Parathyroid adenoma (tissue), 2 donors: ENCODE results near the gene SFXN5.

Experiments used
- H2AFZ ChIP-seq: fragments of 300-600 bp; sonication (generic); one replicate; pipeline ENCODE4 v1.7.0; 2017; ENCODE audit warnings: antibody characterized with exemption, mild to moderate bottlenecking
- H3K27ac ChIP-seq: fragments of 300-600 bp; sonication (generic); one replicate; pipeline ENCODE4 v1.7.0; 2017
- H3K27me3 ChIP-seq: fragments of 300-600 bp; sonication (generic); one replicate; pipeline ENCODE4 v1.7.0; 2017; ENCODE audit warnings: low read length; ENCODE audit not compliant: control insufficient read depth, insufficient read depth
- H3K36me3 ChIP-seq: fragments of 300-600 bp; sonication (generic); one replicate; pipeline ENCODE4 v1.7.0; 2017; ENCODE audit warnings: low read length; ENCODE audit not compliant: control insufficient read depth, insufficient read depth
- H3K4me1 ChIP-seq: fragments of 300-600 bp; sonication (generic); one replicate; pipeline ENCODE4 v1.7.0; 2017; ENCODE audit warnings: control low read depth
- H3K4me2 ChIP-seq: fragments of 300-600 bp; sonication (generic); one replicate; pipeline ENCODE4 v1.7.0; 2017; ENCODE audit warnings: low read length
- H3K4me3 ChIP-seq: fragments of 300-600 bp; sonication (generic); one replicate; pipeline ENCODE4 v1.7.0; 2017; ENCODE audit warnings: low read depth, low read length
- H3K79me2 ChIP-seq: fragments of 300-600 bp; sonication (generic); one replicate; pipeline ENCODE4 v1.7.0; 2017; ENCODE audit warnings: control low read depth
- H3K9ac ChIP-seq: fragments of 300-600 bp; sonication (generic); one replicate; pipeline ENCODE4 v1.7.0; 2017; ENCODE audit warnings: mild to moderate bottlenecking
- H3K9me3 ChIP-seq: fragments of 300-600 bp; sonication (generic); one replicate; pipeline ENCODE4 v1.7.0; 2017; ENCODE audit warnings: low read length; ENCODE audit not compliant: control insufficient read depth
- CTCF ChIP-seq: fragments of 300-600 bp; sonication (generic); IDR thresholded peaks from one replicate; pipeline ENCODE4 v1.7.0; 2017; ENCODE audit warnings: antibody characterized with exemption, mild to moderate bottlenecking
- donor health status: primary hyperparathyroidism.

SFXN5 gene

DNA sequence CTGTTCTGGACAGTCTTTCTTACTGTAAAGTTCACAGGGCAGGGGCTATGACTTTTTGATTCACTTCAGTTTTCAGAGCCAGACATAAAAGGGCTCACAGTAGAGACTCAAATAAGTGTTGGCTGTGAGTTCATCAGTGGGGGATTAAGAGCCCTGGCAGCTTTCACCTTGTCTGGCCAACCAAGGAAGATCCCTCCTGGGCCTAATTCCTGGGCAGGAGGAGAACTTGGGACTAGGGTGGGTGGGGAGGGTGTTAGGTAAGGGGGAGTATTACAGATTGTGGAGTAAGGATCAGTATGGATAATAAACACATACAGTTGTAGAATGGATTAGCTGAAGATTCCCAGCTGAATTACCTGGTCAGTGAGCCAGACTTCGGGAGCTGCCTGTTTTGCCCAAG lies 904 bp upstream of the SFXN5 start:
- no peaks in the 10 kb centered on the region for H3K9me3 ChIP-seq

DNA sequence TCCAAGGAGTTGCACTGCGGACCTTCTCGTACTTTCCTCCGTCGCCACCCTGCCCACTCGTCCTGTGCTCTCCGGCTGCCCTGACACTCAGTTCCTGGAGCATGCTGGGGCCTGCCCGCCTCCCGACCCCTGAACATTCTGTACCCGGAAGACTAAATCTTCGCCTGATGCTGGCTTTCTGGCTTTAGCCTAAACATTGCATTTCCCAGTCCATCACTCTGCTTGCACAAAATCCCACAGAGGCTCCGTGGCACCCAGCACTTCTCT lies 550 bp upstream of the SFXN5 start:
- H3K36me3 ChIP-seq, result no peaks in the 10 kb centered on the region
- peaks cover 34% of the 10 kb centered on the region for H3K4me1 ChIP-seq
- H3K79me2 ChIP-seq, result peaks cover 2% of the 10 kb centered on the region
- no peak overlapping the region for H3K9ac ChIP-seq
- H3K9me3 ChIP-seq, result no peaks in the 10 kb centered on the region
- no peak for TF ChIP-seq CTCF
- peak overlapping the region; percentile 72 for H3K27ac ChIP-seq
- H3K27me3 ChIP-seq, result no peaks in the 10 kb centered on the region
- peak overlapping the region; percentile 93 for H2AFZ ChIP-seq
- peak overlapping the region; percentile 96 for H3K4me3 ChIP-seq
- peak overlapping the region; percentile 99 for H3K4me2 ChIP-seq

More for the DNA sequence above, 904 bp upstream of the SFXN5 start:
- no peak for TF ChIP-seq CTCF
- no peak overlapping the region for H3K4me3 ChIP-seq
- H3K79me2 ChIP-seq, result peaks cover 2% of the 10 kb centered on the region
- peaks cover 38% of the 10 kb centered on the region for H3K4me1 ChIP-seq
- H3K9ac ChIP-seq, result no peak overlapping the region
- no peak overlapping the region for H3K4me2 ChIP-seq
- H2AFZ ChIP-seq, result no peak overlapping the region
- H3K27me3 ChIP-seq, result no peaks in the 10 kb centered on the region
- H3K27ac ChIP-seq, result no peak overlapping the region
- no peaks in the 10 kb centered on the region for H3K36me3 ChIP-seq

DNA sequence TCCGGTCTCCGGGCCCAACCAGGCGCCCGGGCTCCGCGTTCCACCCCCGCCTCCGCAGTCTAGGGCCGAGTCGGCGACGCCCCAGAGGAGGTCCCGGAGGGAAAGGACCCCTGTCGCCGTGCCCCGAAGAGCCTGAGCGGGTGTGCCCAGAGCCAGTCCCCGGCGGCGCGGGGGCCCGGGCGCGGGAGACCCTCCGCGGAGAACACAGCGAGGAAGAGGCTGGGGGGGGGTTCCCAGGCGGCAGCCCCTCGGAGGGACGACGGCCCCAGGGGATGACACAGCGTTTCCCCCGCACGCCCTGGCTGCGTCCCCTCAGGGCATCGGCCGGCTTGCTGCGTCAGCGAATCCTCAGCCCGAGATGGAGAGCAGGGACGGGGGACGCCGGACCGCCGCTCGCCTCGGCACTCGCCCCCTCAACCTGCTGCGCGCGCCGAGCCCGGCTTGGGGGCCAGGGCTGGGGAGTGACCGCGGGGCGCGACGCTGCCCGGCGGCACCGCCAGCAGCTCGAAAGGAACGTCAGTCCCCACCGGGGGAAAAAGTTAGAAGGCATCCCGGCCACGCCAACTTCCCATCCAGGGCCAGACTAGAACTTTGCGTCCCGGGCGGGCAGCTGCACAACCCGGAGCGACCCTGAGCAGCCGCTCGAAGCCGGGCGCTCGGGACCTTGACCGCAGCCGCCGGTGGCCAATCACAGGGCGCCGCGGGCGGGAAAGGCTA lies 711 bp downstream of the SFXN5 start:
- no peaks in the 10 kb centered on the region for H3K27me3 ChIP-seq
- H3K4me1 ChIP-seq, result peaks cover 24% of the 10 kb centered on the region
- peaks cover 2% of the 10 kb centered on the region for H3K79me2 ChIP-seq
- peak overlapping the region; percentile 99 for H3K4me2 ChIP-seq
- peak overlapping the region; percentile 72 for H3K27ac ChIP-seq
- H3K36me3 ChIP-seq, result no peaks in the 10 kb centered on the region
- peak overlapping the region; percentile 93 for H2AFZ ChIP-seq
- TF ChIP-seq CTCF, result no peak
- no peaks in the 10 kb centered on the region for H3K9me3 ChIP-seq
- peak overlapping the region; percentile 14 for H3K9ac ChIP-seq
- peak overlapping the region; percentile 96 for H3K4me3 ChIP-seq

DNA sequence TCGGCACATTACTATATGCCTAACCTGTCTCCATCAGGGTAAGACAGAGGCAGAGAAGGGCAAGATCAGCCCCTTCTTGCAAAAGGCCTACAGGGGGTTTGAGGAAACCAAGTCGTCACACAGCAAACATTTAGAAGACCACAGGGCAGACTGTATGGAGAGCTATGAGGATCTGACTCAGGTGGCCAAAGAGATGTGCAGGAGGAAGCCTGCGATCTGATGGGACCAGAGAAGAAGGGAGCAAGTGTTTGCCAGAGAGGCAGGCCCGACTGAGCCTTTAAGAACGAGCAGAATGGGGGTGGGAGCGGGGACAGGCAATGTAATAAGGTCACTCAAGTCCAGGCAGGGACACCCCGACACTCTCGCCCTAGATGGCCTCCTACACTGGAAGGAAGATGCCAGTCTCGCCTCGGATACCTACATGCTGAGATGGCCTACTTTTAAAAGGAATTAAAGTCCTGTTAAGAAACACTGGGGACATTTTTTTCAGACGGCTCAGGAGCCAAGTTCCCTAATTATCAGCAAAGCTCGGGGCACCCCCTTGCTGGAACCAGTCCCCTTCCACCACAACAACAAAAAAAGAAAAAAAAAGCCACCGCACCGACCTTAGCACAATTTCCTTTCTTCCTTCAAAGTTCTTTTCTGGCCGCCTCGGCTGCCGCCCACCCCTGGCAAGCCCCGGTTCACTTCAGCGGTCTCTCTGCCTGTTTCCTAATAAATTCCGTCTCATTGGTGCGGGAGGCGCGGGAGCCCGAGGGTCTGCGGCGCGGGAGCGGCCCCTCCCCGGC lies 1.5 kb downstream of the SFXN5 start:
- H3K4me2 ChIP-seq, result peak overlapping the region; percentile 99
- no peak overlapping the region for H3K9ac ChIP-seq
- H3K36me3 ChIP-seq, result no peaks in the 10 kb centered on the region
- H3K27me3 ChIP-seq, result no peaks in the 10 kb centered on the region
- H3K9me3 ChIP-seq, result no peaks in the 10 kb centered on the region
- TF ChIP-seq CTCF, result no peak
- peaks cover 22% of the 10 kb centered on the region for H3K4me1 ChIP-seq
- peak overlapping the region; percentile 96 for H3K4me3 ChIP-seq
- peaks cover 2% of the 10 kb centered on the region for H3K79me2 ChIP-seq
- H3K27ac ChIP-seq, result no peak overlapping the region
- H2AFZ ChIP-seq, result peak overlapping the region; percentile 93
